Cardiac fibroblast (primary cell): ENCODE measurements around the gene TCEAL6.
"Not testable (repeated sequence)": the region's sequence is repeated elsewhere in the genome, so short reads cannot be mapped to it uniquely, and the experiment has no call there.

ENCODE experiments used
- DNase-seq, 2 donors: peaks; one replicate each; pipeline versions ENCODE4 v3.0.0 to v3.0.0-alpha.2; 2010; ENCODE audit warnings: low read depth in 2 of 2
- H3K4me3 ChIP-seq, 2 donors: replicated peaks in 1 of 2; 1 replicate in 1 of 2; 2 replicates in 1 of 2; pipeline ENCODE4 v1.5.1; 2011; ENCODE audit warnings: low read depth in 2 of 2, low read length in 2 of 2, mild to moderate bottlenecking in 2 of 2, moderate library complexity in 1 of 2
- CTCF ChIP-seq: IDR thresholded peaks from one replicate; pipeline ENCODE4 v1.5.1; 2011; ENCODE audit warnings: low read depth, mild to moderate bottlenecking, low read length, inconsistent platforms

Gene TCEAL6

GRCh38 chrX:102142274-102142673 lies at the start of gene TCEAL6:
Gene TCEAL6, minus strand, starts transcription at chrX:102142481.
- DNase-seq, H3K4me3 ChIP-seq: not testable (repeated sequence)

- H3K4me3 ChIP-seq: no peak overlapping the region
- TF ChIP-seq CTCF: no peak
- no peak for DNase-seq
Observed at GRCh38 chrX:102185967-102186720, 43.9 kb upstream of the TCEAL6 start.

- DNase-seq: no peak
- no peak within 1 kb of the TSS for H3K4me3 ChIP-seq
Observed at GRCh38 chrX:102155806-102156179, 13.5 kb upstream of the TCEAL6 start, which contains the start of gene BEX5. Gene BEX5, minus strand, starts transcription at chrX:102155977. Its CDS starts 1,712 bp downstream, at chrX:102154265.

GRCh38 chrX:102154900-102155805 lies 12.9 kb upstream of the TCEAL6 start:
- no peak for TF ChIP-seq CTCF
- no peak overlapping the region for H3K4me3 ChIP-seq
- DNase-seq: no peak

More at GRCh38 chrX:102155806-102156179, 13.5 kb upstream of the TCEAL6 start, which contains the start of gene BEX5:
- no peak for TF ChIP-seq CTCF

- no peak overlapping the region for H3K4me3 ChIP-seq
- no peak for TF ChIP-seq CTCF
- no peak for DNase-seq
Observed at GRCh38 chrX:102154218-102154860, 12.1 kb upstream of the TCEAL6 start.

GRCh38 chrX:102141631-102142030 lies 650 bp downstream of the TCEAL6 start:
- not testable (repeated sequence) for DNase-seq, H3K4me3 ChIP-seq

- DNase-seq, H3K4me3 ChIP-seq: not testable (repeated sequence)
Observed at GRCh38 chrX:102140876-102141275, 1.4 kb downstream of the TCEAL6 start.

GRCh38 chrX:102138064-102138463 lies 4.2 kb downstream of the TCEAL6 start:
- no peak overlapping the region for H3K4me3 ChIP-seq
- no peak for DNase-seq
- no peak for TF ChIP-seq CTCF
